ENCODE results near the gene SMYD3. TPM values are rescaled to one million over a fixed set of nuclear protein-coding genes. Genes with fewer than 3 reads are reported as not detected.

Gene SMYD3
- total and polyA plus RNA-seq, 2 donors (not counting 3 experiments of a cell fraction or from before 2014, with no cell fraction given): 16.0 to 32.1 TPM

DNA sequence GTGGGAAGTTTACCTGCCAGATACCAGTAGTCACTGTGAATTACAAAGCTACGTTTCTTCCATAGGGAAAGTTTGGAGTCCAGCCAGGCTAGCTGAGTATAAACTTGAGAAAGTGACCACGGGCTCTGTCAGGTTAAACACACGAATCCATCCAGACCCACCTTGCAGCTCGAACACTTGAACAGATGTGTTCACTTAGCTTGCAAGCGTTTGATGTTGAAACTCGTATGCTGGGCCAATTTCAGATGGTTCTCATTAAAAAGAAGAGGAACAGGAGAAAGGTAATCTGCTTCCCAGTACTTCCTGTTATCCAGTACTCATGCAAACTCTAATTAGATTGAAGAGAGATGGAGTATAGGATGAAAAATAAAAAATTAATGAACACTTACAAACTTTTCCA lies 636.4 kb downstream of the SMYD3 start:
- no TSS peak for BruUV-seq (replicated peaks)
- dilution Hi-C loops (cut with MboI; ENCODE audit: extremely low pct_ligation_motif_present, low sequenced_read_pairs): no loop called here
- no peaks in the 10 kb centered on the region for H4K20me1 ChIP-seq (replicated peaks; ENCODE audit: control insufficient read depth, extremely low read depth, insufficient read depth, low read length)
- TF ChIP-seq, protein P1, sequence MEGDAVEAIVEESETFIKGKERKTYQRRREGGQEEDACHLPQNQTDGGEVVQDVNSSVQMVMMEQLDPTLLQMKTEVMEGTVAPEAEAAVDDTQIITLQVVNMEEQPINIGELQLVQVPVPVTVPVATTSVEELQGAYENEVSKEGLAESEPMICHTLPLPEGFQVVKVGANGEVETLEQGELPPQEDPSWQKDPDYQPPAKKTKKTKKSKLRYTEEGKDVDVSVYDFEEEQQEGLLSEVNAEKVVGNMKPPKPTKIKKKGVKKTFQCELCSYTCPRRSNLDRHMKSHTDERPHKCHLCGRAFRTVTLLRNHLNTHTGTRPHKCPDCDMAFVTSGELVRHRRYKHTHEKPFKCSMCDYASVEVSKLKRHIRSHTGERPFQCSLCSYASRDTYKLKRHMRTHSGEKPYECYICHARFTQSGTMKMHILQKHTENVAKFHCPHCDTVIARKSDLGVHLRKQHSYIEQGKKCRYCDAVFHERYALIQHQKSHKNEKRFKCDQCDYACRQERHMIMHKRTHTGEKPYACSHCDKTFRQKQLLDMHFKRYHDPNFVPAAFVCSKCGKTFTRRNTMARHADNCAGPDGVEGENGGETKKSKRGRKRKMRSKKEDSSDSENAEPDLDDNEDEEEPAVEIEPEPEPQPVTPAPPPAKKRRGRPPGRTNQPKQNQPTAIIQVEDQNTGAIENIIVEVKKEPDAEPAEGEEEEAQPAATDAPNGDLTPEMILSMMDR (IDR thresholded peaks at IDR 0.05; ENCODE audit: extremely low read depth in 1 of 2, insufficient read depth in 1 of 2, low read depth in 1 of 2, low read length in 2 of 2): no peak
- TF ChIP-seq POLR2A (IDR thresholded peaks at IDR 0.05; ENCODE audit: low read depth, low read length) (no peak), POLR2AphosphoS5 (IDR thresholded peaks at IDR 0.05; ENCODE audit: insufficient read depth, low read depth, low read length) (no peak), FOS (IDR thresholded peaks at IDR 0.05; ENCODE audit: borderline replicate concordance, insufficient read depth, low read length) (no peak)
- H3K79me2 ChIP-seq (ENCODE audit: control insufficient read depth, insufficient read depth, low read length): no peaks in the 10 kb centered on the region
- no peak overlapping the region for H2AFZ ChIP-seq (ENCODE audit: low read depth, low read length)
- DNase-seq (ENCODE audit: low read depth, low spot score): no peak
- intact Hi-C loops (cut with micrococcal nuclease): no loop called here
- POLR2A ChIA-PET: no interaction called here
- no peaks in the 10 kb centered on the region for H3K36me3 ChIP-seq (ENCODE audit: control insufficient read depth in 2 of 2, extremely low read depth in 1 of 2, insufficient read depth in 2 of 2, low read length in 2 of 2)
- H3K4me1 ChIP-seq (ENCODE audit: control insufficient read depth, extremely low read depth, insufficient read depth, low read length): peaks cover 14% of the 10 kb centered on the region
- no peak overlapping the region for H3K9ac ChIP-seq (replicated peaks; ENCODE audit: extremely low read depth, insufficient read depth, low read length)
- H3K4me3 ChIP-seq (replicated peaks in 1 of 3; ENCODE audit: insufficient read depth in 1 of 3, low read depth in 1 of 3, low read length in 3 of 3): no peak overlapping the region
- H3K9me3 ChIP-seq (replicated peaks; ENCODE audit: control insufficient read depth, insufficient read depth, low read length): no peaks in the 10 kb centered on the region
- no peaks in the 10 kb centered on the region for H3K9me1 ChIP-seq (replicated peaks; ENCODE audit: control insufficient read depth, extremely low read depth, insufficient read depth, low read length)
- H3K4me2 ChIP-seq (ENCODE audit: insufficient read depth, low read length): no peak overlapping the region
- H3K27ac ChIP-seq (ENCODE audit: insufficient read depth, low read depth, low read length): no peak overlapping the region
- CTCF ChIA-PET: interaction anchor here (1.0 kb wide), 1 partner anchor 18 kb away, joined by 3 read pairs; no protein-coding TSS in a partner anchor
- FAIRE-seq: no peak
- no peaks in the 10 kb centered on the region for H3K27me3 ChIP-seq (ENCODE audit: control insufficient read depth in 2 of 2, insufficient read depth in 2 of 2, low read length in 2 of 2)

DNA sequence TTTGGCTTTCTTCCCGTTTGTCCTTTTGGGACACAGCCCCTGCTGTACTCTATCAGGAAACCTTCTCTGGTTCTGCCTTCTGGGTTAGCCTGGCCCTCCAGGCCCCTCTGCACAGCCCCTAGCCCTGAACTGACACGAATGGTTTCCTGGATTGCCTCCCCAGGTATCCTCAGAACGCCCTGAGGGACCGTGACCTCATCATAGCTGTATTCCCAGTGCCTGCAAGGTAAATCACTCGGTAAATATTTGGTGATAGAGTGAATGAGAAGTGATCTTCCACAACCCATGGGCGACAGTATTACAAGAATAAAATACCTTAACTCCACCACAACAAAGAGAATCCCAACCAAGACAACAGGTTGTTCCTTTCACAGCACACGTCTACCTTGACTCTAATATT lies 637.2 kb downstream of the SMYD3 start:
- Histone ChIP-seq H3K36me3 (ENCODE audit: control insufficient read depth in 2 of 2, extremely low read depth in 1 of 2, insufficient read depth in 2 of 2, low read length in 2 of 2) (no peaks in the 10 kb centered on the region), H3K4me1 (ENCODE audit: control insufficient read depth, extremely low read depth, insufficient read depth, low read length) (peaks cover 6% of the 10 kb centered on the region), H3K9me3 (replicated peaks; ENCODE audit: control insufficient read depth, insufficient read depth, low read length) (no peaks in the 10 kb centered on the region), H3K4me2 (ENCODE audit: insufficient read depth, low read length) (no peak overlapping the region), H3K79me2 (ENCODE audit: control insufficient read depth, insufficient read depth, low read length) (no peaks in the 10 kb centered on the region), H4K20me1 (replicated peaks; ENCODE audit: control insufficient read depth, extremely low read depth, insufficient read depth, low read length) (no peaks in the 10 kb centered on the region), H3K9ac (replicated peaks; ENCODE audit: extremely low read depth, insufficient read depth, low read length) (no peak overlapping the region), H3K4me3 (replicated peaks in 1 of 3; ENCODE audit: insufficient read depth in 1 of 3, low read depth in 1 of 3, low read length in 3 of 3) (no peak overlapping the region), H3K9me1 (replicated peaks; ENCODE audit: control insufficient read depth, extremely low read depth, insufficient read depth, low read length) (no peaks in the 10 kb centered on the region), H2AFZ (ENCODE audit: low read depth, low read length) (no peak overlapping the region), H3K27ac (ENCODE audit: insufficient read depth, low read depth, low read length) (no peak overlapping the region), H3K27me3 (ENCODE audit: control insufficient read depth in 2 of 2, insufficient read depth in 2 of 2, low read length in 2 of 2) (no peaks in the 10 kb centered on the region)
- BruUV-seq (replicated peaks): no TSS peak
- no peak for DNase-seq (ENCODE audit: low read depth, low spot score)
- POLR2A ChIA-PET: no interaction called here
- intact Hi-C loops (cut with micrococcal nuclease): no loop called here
- dilution Hi-C loops (cut with MboI; ENCODE audit: extremely low pct_ligation_motif_present, low sequenced_read_pairs): no loop called here
- TF ChIP-seq, protein P2, sequence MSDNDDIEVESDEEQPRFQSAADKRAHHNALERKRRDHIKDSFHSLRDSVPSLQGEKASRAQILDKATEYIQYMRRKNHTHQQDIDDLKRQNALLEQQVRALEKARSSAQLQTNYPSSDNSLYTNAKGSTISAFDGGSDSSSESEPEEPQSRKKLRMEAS (IDR thresholded peaks at IDR 0.05; ENCODE audit: insufficient read depth, insufficient read length): no peak
- no peak for TF ChIP-seq POLR2A (IDR thresholded peaks at IDR 0.05; ENCODE audit: low read depth, low read length)
- TF ChIP-seq POLR2AphosphoS5 (IDR thresholded peaks at IDR 0.05; ENCODE audit: insufficient read depth, low read depth, low read length): no peak
- no peak for TF ChIP-seq FOS (IDR thresholded peaks at IDR 0.05; ENCODE audit: borderline replicate concordance, insufficient read depth, low read length)
- no peak for TF ChIP-seq JUN (IDR thresholded peaks at IDR 0.05; ENCODE audit: borderline replicate concordance, insufficient read depth, insufficient read length, low read depth)
- no peak for TF ChIP-seq GATA2 (IDR thresholded peaks at IDR 0.05; ENCODE audit: insufficient read depth, insufficient read length, low read depth, low read length)
- TF ChIP-seq EZH2 (IDR thresholded peaks at IDR 0.05; ENCODE audit: borderline replicate concordance, low read depth, low read length, severe bottlenecking): no peak
- TF ChIP-seq, protein P1 (IDR thresholded peaks at IDR 0.05; ENCODE audit: extremely low read depth in 1 of 2, insufficient read depth in 1 of 2, low read depth in 1 of 2, low read length in 2 of 2): no peak
- TF ChIP-seq MYC (IDR thresholded peaks at IDR 0.05; ENCODE audit: low read depth, low read length): no peak
- CTCF ChIA-PET: interaction anchor here (1.0 to 2.1 kb wide), 2 partner anchors 19 kb away, joined by 3 to 9 read pairs; no protein-coding TSS in a partner anchor
- no peak for FAIRE-seq
